HG03280 (cell line): Measurements from ENCODE around the gene CTDSPL.
"Not testable (repeated sequence)": the region's sequence is repeated elsewhere in the genome, so short reads cannot be mapped to it uniquely, and the experiment has no call there.

Experiments used
- ATAC-seq: cut with Tn5 transposase; IDR thresholded peaks from one replicate; pipeline ENCODE4 v1.9.1; 2021; ENCODE audit warnings: mild to moderate bottlenecking, moderate library complexity; ENCODE audit not compliant: unreplicated experiment

Gene CTDSPL

DNA sequence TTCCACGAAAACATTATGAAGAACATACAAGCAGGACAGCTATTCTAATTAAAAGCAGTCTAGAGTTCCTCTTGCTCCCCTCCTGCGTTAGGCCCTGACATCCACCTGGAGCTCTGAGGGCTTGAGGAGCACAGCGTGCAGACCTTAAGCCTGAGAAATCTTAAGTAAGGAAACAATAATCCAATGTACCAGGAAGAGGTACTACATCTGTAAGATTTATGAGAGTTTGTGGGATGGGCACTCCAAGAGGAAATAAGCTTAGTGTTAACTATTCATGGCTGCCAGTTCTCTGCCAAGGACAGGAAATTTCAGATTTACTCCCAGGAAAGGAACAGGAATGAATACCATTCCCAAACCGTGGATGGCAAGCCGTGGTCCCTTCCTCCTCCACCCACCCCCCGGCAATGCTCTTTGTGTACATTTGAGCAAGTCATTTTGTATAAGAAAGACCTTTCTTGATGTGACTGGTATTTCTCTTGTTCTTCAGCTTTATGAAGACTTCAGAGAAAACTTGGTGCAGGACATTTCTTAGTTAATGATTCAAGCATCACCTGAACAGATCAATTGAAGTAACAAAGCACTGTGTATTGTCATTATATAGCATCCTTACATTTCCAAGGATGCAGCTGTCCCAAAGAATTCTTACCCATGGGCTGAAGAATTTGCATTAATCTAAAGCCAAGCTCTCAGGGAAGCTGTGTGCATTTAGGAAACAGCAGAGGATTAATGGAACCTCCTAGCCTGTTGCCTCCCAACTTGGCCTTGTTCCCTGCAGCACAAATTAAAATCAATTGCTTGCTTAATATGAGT lies 100.1 kb downstream of the CTDSPL start:
- ATAC-seq: no peak

DNA sequence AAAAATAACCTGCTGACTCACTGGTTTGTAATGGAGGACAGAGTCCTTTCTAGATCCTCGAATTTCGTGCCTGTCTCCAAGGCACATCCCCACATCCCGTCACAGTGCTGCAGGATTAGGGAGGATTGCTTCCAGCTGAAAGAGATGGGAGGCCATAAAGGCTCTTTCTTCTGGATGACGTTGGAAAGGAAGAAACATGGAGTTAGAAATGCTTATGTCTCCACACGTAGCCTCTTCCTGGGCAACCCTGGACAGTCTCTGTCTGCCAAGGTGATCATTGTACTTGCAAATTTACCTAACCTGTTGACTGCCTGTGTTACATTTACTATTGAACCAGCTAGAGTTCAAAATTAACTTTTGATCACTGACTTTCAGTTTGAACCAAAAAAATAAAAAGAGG lies 101.3 kb downstream of the CTDSPL start:
- no peak for ATAC-seq

DNA sequence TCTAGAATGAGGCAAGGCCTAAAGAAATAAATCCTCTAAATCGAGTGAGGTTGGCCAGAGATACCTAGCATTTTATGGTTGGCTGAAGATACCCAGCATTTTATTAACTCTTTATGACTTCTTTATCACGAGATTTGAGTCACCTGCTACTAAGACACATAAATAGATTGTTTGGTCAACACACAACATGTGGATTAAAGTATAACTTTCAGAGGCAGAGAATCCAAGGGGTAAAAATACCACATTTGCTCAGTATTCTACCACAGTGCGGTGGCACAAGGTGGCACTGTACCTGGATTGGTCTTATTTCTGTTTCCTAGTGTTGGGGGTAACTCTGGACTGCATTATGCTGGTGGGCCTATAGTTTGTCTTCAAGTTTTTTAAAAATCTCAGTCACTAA lies 102.0 kb downstream of the CTDSPL start:
- no peak for ATAC-seq

DNA sequence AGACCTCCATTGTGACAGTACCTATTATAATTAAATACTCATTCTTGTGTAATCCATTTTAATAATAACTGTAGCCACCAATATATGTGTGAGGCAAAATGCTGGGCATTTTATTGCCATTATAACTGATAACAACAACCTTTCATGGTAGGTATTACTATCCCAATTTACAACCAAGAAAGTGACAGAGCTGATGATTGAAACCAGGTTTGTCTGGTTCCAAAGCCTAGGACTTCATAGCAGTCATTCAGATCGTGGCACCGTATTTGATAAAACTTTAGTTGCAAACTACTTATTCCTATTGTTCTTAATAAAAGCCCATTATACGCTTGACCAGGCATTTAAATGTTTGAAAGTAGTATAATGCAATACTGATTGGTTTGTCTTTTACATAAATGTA lies 102.5 kb downstream of the CTDSPL start:
- no peak for ATAC-seq

DNA sequence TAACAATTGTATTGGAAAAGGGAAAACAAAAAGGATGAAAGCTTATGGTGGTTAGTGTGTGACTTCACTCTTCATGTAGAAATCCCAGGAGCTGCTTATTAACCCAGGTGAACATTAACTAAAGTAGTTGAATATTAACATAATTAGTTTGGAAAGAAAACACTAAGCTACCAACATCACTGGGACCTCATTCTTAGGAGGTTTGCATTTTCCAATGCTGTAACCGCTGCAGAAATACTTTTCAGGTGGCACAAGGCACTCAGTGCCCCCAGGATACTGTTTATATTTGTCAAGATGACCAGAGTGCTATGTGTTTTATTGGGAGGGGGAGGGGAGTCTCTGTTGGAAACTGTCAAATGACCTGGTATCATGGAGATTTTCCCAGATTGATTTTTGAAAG lies 103.0 kb downstream of the CTDSPL start:
- no peak for ATAC-seq

DNA sequence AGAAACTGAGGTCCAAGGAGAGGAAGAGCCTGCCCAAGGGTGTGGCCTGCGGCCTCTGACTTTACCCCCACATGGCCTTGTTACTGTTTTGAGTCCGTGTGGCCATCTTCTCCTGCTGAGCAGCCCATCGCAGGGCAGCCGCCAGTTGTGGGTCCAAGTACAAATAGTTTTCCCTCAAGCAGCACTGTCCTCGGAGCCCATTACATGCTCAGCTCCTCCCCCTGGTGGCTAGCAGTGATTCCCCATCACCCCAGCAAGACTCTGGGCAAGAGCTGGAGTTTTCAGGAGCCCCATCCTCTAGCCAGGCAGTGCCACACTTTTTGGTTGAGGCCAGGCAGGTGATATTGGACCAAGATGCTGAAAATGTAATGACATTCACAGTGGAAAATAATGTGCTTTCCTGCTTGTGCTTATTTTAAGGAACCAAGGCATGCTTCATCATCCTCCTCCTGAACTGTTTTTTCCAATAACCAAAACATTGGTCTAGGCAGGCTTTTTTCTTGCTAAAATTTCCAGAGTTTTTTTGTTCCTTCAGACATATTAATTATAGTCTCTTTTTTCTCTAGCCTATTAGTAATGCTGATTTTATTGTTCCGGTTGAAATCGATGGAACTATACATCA lies 105.7 kb downstream of the CTDSPL start:
- ATAC-seq: peak; percentile 63

DNA sequence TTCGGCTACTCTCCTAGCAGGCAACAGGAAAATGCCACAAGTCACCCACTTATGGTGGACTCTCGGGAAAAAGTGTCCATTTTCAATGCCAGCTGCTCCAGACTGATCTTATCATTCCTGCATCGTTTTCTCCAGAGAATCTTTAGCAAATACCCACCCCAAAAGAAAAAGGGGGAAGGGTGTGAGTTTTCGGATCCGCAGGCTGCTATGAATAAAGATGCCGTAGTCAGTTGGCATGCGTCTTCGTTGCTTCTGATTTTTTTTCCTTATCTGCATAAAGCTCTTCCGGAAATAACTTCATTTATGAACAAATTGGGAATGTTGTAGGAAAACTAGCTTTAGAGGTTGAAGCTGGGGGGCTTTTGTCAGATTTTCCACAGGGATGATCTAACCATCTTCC lies 106.5 kb downstream of the CTDSPL start:
- ATAC-seq: no peak

DNA sequence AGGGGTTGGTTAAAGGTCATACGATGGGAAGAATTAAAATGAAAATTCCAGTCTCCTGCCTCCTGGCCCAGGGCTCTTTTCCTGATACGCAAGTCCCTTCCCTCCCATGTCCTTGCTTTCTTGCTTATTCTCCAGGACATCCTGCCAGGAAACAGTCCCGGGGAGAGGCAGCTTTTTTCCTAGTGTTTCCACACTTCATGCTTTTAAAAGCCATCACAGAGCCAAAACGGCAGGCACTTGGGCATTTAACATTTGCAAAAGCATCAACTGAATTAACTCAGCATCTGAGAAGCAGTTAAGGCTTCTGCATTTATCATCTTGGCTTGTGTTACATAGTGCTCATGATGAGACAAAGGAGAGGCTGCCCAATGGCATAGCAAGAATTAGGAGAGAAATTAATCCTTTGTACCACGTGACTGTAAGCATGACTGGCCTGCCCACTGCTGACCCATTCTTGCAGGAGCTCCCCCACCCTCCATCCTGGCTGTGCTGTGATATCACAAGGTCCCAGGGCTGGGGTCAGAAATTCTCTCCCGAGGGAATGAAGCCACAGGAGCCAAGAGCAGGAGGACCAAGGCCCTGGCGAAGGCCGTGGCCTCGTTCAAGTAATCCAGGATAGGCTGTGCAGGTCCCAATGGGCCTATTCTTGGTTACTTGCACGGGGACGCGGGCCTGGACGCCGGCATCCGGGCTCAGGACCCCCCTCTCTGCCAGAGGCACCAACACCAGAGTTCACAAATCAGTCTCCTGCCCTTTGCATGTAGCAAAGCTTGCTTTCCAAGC lies 107.3 kb downstream of the CTDSPL start:
- ATAC-seq: no peak

DNA sequence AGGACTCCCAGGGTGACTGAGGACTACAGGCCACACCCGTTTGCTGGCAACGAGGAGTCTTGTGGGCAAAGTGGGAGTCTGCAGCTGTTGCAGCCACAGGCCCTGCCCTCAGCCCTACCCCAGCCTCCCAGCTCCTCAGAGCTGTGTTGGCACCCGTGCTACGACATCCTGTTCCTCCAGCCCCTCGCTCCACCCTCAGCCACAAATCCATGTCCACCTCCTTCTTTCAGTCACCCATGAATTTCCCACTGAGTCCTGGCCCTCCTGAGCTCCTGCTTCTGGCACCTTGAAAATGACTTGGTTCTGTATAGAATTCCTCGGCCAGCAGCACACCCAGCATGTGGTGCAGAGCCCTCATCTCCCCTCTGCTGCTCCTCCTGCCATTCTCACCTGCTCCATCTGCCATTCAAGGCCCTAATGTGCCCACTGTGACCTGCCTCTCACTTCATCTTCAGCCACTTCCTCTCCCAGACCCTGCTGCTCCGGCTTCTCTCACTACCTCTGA lies 108.0 kb downstream of the CTDSPL start:
- no peak for ATAC-seq

DNA sequence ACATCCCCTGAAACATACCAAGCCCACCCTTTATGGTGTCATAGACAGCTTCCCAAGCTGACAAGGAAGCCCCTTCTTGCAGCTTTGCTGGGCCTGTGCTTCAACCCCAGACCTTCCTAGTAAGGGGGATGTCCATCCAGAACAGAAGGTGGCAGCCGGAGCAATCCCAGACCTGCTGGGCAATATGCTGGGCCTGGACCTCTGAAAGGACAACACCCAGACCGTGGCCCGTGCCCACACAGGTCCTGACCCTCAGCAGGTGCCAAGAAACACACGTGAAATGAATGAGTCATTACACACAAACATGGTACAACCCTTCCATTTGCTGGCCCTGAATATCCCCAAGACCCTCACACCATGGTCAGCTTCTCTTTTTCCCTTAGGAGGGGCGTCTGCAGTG lies 109.1 kb downstream of the CTDSPL start:
- ATAC-seq: no peak

DNA sequence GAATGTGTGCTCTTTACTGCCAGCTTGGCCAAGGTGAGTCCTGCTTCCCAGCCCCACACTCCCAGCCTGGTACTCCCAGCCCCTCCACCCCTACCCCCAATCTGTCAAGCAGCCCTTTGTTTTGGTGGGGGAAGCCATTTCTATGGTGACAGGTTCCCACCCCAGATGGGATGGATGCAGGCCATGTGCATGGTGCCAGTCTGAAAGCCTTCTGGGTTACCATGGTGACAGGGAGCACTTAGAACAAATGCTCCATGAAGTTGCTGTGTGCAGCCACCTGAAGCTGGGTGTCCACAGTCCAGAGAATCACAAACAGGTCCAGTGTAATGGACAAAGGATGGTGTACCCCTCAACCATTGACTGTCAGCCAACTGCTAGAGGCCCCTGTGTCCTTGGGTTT lies 109.8 kb downstream of the CTDSPL start:
- ATAC-seq: no peak

DNA sequence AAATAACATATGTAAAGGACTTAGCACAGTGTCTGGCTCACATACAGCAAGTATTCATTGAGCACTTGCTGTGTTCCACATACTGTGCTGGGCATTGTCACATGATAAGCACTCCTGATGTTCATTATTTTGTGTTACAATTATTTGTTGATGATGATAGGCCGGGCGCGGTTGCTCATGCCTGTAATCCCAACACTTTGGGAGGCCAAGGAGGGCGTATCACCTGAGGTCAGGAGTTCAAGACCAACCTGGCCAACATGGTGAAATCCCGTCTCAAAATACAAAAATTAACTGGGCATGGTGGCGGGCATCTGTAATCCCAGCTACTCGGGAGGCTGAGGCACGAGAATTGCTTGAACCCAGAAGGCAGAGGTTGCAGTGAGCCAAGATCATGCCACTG lies 110.4 kb downstream of the CTDSPL start:
- not testable (repeated sequence) for ATAC-seq

DNA sequence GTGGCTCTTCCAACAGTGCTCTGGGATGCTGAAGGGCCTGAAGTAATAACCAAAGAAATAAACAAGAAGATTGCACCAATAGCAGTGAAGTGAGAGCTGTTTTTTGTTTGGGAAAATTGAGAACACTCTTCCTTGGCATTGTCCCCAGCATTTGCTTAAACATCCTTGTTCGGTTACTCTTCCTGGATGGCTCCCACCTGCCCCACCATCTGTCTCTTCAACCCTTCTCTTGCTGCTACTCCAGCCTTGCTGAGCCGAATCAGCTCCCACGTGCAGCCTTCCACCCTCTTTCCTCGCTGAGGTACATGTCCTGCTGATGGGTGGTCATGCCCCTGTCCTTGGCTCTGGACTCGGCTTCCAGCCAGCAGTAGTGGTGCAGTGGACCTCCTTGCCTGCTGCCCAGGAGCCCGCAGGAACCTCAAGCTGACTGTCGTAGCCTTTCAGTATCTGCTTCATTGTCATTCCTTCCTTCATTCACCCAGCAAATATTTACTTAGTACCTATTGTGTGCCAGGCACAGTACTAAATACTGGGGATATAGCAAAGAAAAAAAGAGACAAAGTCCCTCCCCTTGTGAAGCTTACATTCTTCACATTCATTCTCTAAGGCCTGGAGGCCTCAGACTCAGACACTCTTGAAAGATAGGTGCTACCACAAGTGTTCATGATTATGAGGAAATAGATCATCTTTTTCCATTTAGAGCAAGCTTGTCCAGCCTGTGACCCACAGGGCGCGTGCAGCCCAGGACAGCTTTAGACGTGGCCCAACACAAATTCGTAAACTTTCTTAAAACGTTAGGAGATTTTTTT lies 111.8 kb downstream of the CTDSPL start:
- ATAC-seq: no peak

DNA sequence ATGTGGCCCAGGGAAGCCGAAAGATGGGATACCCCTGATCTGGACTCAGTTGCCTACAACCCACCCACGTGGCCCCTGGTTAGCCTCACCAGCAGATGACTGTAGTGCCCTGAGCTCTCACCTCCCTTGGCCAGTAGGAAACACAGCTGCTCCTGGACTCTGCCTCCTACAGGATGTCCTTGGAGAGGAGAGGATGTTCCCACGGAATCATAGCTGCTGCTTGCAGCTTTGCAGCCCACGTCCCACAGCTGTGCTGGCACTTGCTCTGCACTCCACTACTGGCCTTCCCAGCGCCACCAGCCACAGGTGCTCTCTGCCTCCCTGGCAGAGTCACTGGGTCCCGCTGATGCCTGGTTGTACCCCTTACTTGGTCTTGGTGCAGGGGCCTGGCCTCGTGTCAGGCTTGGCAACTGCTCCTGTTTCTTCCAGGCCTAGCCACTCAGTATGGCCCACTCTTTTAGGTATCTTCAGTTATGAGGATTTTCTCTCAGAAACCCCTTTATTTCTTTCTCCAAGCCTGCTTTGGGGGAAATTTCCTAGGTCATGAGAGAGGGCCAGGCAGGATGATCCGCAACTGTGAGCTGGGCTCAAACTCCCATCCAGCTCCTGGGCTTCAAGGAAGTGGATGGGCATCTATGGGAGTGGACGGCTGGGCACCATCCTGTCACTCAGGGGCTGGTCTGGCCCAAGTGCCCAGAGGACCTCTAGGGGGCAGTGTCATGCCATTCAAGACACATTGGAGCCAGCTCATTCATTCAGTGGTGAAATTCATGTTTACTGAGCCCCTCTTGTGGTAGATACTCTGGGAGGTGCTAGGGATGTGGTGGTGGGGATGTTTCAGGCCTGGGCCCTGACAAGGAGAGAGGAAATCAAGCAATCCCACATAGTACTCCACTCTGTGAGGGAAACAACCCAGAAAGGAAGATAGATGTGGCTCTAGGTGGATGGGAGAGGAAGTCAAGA lies 112.7 kb downstream of the CTDSPL start:
- peak; percentile 84 for ATAC-seq

DNA sequence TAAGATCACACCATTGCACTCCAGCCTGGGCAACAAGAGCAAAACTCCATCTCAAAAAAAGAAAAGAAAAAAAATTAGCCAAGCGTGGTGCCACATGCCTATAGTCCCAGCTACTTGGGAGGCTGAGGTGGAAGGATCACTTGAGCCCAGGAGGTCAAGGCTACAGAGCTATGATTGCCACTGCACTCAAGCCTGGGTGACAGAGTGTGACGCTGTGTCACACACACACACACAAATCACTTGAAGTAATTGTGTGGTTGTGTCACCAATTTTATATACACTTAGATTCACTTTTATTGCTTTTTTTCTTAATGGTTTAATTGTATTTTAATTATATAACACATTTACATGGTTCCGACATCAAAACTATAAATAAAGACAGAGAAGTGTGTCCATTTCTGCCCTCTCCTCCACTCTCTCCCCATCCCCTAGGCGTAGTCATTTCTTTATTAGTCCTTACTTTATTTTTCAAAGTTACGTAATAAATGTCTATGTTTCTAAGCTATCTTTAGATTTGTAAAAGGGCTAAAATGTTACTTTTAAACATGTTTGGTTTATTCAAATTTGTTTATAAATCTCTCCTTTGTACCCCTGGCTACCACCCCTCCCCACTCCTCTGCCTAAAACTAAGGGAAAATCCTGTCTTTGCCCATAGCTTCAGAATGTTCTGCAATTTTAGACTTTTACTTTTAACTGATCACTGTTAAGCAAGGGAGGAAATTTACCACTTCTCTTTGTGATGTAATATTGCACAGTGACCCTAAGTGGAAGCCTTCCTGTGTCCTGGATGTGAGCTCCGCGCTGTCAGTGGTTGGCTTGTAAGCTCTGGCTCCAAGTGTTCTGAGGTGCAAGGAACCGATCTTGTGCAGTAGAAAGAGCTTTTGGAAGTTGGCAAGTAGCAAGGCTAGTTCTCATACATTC lies 118.1 kb downstream of the CTDSPL start:
- ATAC-seq: no peak

DNA sequence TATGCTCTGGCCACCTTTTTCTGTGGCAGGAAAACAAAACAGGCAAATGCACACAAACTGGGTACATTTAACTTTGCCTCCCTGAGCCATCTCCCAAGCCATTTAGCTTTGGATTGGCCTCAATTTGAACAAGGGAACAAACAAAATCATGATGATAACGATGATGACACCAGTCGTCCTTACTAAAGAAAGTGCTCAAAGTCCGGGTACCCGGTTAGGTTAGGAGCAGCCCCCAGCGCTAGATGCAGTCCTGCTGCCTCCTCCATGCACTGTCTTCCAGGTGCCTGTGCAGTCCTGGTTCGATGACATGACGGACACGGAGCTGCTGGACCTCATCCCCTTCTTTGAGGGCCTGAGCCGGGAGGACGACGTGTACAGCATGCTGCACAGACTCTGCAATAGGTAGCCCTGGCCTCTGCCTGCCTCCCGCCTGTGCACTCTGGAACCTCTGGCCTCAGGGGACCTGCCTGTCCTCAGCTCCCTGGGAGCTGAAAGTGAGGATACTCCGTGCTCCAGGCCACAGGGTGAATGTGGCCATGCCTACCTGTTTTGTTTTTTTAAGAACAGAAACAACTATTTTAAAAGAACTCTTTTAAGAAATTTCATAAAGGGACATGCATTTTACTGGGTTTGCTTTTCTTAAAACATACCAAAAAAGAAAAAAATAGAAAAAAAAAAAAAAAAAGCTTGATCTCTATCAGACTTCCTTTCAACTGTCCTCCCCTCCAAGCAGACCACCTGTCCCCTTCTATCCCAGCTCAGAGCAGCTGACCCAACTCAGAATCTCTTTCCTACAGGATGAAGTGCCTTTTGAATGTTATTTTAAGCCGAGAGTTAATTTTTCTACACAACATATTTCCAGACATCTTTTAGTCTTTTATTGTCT lies 119.0 kb downstream of the CTDSPL start:
- no peak for ATAC-seq

DNA sequence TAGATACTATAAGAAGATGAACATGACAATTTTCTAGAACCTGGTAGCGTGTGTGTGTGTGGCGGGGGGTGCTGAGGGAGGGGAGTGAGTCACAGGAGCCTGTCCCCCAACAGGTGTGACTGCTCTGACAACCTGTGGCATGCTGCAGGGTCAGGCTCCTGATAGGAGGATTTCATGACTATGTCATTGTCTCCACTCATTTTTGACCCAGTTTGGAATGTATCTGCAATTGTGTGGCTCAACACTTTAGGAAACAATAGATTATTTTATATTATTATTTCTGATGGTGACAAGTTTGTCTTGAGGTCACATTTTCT lies 119.6 kb downstream of the CTDSPL start:
- no peak for ATAC-seq

DNA sequence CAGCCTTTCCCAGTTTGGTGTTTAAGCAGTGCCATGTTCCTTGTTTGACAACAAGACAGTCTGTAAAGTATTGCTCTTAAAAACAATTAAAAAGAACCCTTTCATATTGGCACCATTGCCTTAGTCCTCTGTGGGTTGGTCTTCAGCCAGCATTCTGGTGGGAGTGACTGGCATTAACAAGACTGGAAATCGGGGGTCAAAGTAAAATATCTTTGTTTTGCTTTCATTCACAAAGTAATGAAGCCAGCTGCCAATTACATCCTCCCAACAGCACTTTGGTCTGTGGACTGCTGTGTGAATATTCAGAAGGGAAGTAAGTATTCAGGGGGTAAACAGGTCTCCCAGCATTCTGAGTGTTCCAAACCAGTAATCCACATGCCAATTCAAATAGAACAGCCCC lies 120.7 kb downstream of the CTDSPL start:
- ATAC-seq: no peak
